Mammary epithelial cell (primary cell): ENCODE data around the gene SUB1.

ENCODE experiments used
- CTCF ChIP-seq, 2 donors: IDR thresholded peaks in 1 of 2; conservative IDR thresholded peaks in 1 of 2; 2 replicates each; pipeline ENCODE4 v1.5.1; 2011 to 2012; ENCODE audit warnings: inconsistent platforms in 2 of 2, low read length in 2 of 2, mild to moderate bottlenecking in 2 of 2, control low read depth in 1 of 2, low read depth in 1 of 2; ENCODE audit not compliant: insufficient read depth in 1 of 2; ENCODE audit errors: extremely low read depth in 1 of 2
- EZH2 ChIP-seq: IDR thresholded peaks from 2 replicates; pipeline ENCODE4 v1.6.1; 2012; ENCODE audit warnings: low read length, inconsistent platforms, borderline replicate concordance

- TF ChIP-seq EZH2 (no peak), CTCF (conservative IDR thresholded peaks at IDR 0.05 in 1 of 2, IDR thresholded peaks at IDR 0.05 in 1 of 2; ENCODE audit: extremely low read depth in 1 of 2, insufficient read depth in 1 of 2, low read depth in 1 of 2, low read length in 2 of 2) (no peak)
These were observed 54.6 kb downstream of the SUB1 start for GRCh38 chr5:32639943-32640342.
